Left lung (tissue), 10 donors: ENCODE data around the gene MBOAT2. TPM values are rescaled to one million over a fixed set of nuclear protein-coding genes. Genes with fewer than 3 reads are reported as not detected.

Experiments used
- ATAC-seq: fragments of 200-7000 bp; cut with Tn5 transposase; one replicate; pipeline ENCODE4 v1.9.1; 2020; ENCODE audit warnings: moderate library complexity
- DNase-seq, 4 donors: peaks; one replicate each; pipeline ENCODE4 v3.0.0-alpha.2; 2013 to 2020
- H3K27ac ChIP-seq, 2 donors: fragments of 200-600 bp; sonication (generic) in 1 of 2; one replicate each; pipeline versions ENCODE4 v1.5.0 to v1.8.0; 2020 to 2021
- H3K27me3 ChIP-seq, 2 donors: fragments of 200-600 bp; sonication (generic) in 1 of 2; one replicate each; pipeline versions ENCODE4 v1.5.0 to v1.8.0; 2020 to 2021
- H3K36me3 ChIP-seq, 2 donors: fragments of 200-600 bp; sonication (generic) in 1 of 2; one replicate each; pipeline versions ENCODE4 v1.5.0 to v1.8.0; 2020 to 2021
- H3K4me1 ChIP-seq, 2 donors: fragments of 200-600 bp; one replicate each; pipeline ENCODE4 v1.8.0; 2021
- H3K4me3 ChIP-seq, 2 donors: fragments of 200-600 bp; sonication (generic) in 1 of 2; one replicate each; pipeline versions ENCODE4 v1.5.0 to v1.8.0; 2020 to 2021; ENCODE audit warnings: mild to moderate bottlenecking in 1 of 2
- H3K9me3 ChIP-seq, 2 donors: fragments of 200-600 bp; sonication (generic) in 1 of 2; one replicate each; pipeline versions ENCODE4 v1.5.0 to v1.8.0; 2020 to 2021
- CTCF ChIP-seq, 2 donors: fragments of 200-600 bp; sonication (generic) in 1 of 2; IDR thresholded peaks; one replicate each; pipeline versions ENCODE4 v1.5.0 to v1.8.0; 2021; ENCODE audit warnings: antibody characterized with exemption in 2 of 2
- intact Hi-C, 2 donors: fragments of 100-400 bp; cut with DNase I; formaldehyde crosslinking; loops; one replicate each; pipeline versions ENCODE4 v1.11.2 to v1.14.2; 2022
- polyA plus RNA-seq, 6 donors: library from polyadenylated mRNA; unstranded; fragments of 120-200 nt; gene quantifications; one replicate each; pipeline ENCODE4 v1.2.1, GENCODE V29; 2013; ENCODE audit not compliant: insufficient read length in 6 of 6
- total RNA-seq, 2 donors: library from RNA; stranded (reverse); fragmentation: NEBNext Ultra II Directional; extraction: Animal tissue kit (Norgen Biotek cat#: 25700); gene quantifications; one replicate each; pipeline ENCODE4 v1.2.1, GENCODE V29; 2021
- donor health status: DM: no; HTN: yes; CAD: no.
- donor health status: DM: no; HTN: no; CAD: no.

Gene MBOAT2
- total and polyA plus RNA-seq, 8 donors = 32.7 to 85.5 (median 62.9) TPM

DNA sequence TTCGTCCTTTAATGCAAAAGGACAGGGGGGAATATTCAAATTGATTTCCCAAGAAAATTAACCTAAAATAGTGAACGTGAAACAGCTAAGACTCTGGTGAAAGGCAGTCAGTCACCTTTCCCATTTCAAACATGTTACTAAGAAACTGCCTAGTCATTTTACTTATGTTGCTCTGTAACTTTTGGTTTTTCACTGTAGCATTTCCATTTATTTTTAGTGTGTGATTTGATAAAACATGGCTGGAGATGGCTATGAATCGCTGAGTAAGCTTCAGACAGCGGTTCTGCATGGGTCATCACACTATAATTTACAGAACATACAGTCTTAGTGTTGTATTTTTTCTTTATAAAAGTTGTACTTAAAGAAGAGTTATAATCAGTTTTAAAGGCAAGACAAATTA, 150.1 kb downstream of the MBOAT2 start:
- intact Hi-C loops = no loop called here
- H3K27me3 ChIP-seq = no peaks in the 10 kb centered on the region
- peaks cover 0 to 9% of the 10 kb centered on the region in 2 donors for H3K36me3 ChIP-seq
- H3K4me1 ChIP-seq = no peaks in the 10 kb centered on the region
- no peak for TF ChIP-seq CTCF (IDR thresholded peaks at IDR 0.05)
- ATAC-seq (no peak), DNase-seq (no peak)
- H3K4me3 ChIP-seq = no peak overlapping the region
- H3K27ac ChIP-seq = no peak overlapping the region
- H3K9me3 ChIP-seq = no peaks in the 10 kb centered on the region

DNA sequence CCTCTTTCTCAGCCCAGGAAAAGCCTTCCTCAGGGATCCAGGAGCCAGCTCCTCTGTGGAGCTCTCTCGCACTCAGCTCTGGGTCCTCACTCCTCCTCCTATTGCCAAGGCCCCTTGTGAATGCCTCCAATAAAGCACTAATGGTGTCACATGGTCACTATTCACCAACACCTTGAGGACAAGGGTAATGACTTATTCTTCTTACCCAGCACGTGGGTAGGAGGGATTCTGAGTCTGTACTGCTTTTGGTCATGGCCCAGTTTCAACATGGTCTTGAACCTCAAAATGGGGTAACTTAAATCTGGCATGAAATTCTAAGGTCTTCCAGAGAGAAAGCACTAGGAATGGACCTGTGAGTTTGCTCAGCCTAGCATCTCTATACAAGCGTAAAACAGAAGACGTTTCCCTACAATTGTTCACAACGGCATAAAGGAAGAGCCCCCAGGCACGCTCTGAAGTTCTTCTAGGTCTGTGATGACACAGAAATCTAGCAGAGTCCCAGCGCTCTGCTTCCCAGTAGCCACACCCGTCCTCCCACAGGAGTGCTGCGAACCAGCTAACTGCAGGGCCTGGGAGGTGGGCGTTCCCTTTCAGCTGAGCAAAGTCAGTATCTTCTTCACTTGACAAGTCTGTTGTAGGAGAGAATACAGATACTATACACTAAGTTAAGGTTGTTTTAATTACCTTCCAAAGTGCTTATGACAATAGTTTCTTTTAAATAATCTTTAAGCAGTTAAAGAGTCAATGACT, 151.5 kb downstream of the MBOAT2 start:
- Histone ChIP-seq H3K36me3 (no peaks in the 10 kb centered on the region), H3K4me1 (no peaks in the 10 kb centered on the region), H3K9me3 (no peaks in the 10 kb centered on the region), H3K27me3 (no peaks in the 10 kb centered on the region), H3K27ac (no peak overlapping the region), H3K4me3 (no peak overlapping the region)
- no peak for ATAC-seq
- TF ChIP-seq CTCF (IDR thresholded peaks at IDR 0.05) = no peak
- intact Hi-C loops = no loop called here
- no peak for DNase-seq

- no peaks in the 10 kb centered on the region for H3K36me3 ChIP-seq
- intact Hi-C loops = no loop called here
- no peak for TF ChIP-seq CTCF (IDR thresholded peaks at IDR 0.05)
- H3K9me3 ChIP-seq = no peaks in the 10 kb centered on the region
- no peak overlapping the region for H3K4me3 ChIP-seq
- no peaks in the 10 kb centered on the region for H3K4me1 ChIP-seq
- H3K27me3 ChIP-seq = no peaks in the 10 kb centered on the region
- DNase-seq = no peak
- no peak overlapping the region for H3K27ac ChIP-seq
- no peak for ATAC-seq
Observed at GRCh38 chr2:8850845-8851487, 152.5 kb downstream of the MBOAT2 start.

GRCh38 chr2:8849327-8849726, 154.2 kb downstream of the MBOAT2 start:
- TF ChIP-seq CTCF (IDR thresholded peaks at IDR 0.05) = no peak
- Histone ChIP-seq H3K4me3 (no peak overlapping the region), H3K4me1 (no peaks in the 10 kb centered on the region), H3K36me3 (no peaks in the 10 kb centered on the region), H3K27me3 (no peaks in the 10 kb centered on the region), H3K9me3 (no peaks in the 10 kb centered on the region), H3K27ac (no peak overlapping the region)
- ATAC-seq = peak; percentile 45
- DNase-seq = no peak
- intact Hi-C loops = no loop called here

- no peak for TF ChIP-seq CTCF (IDR thresholded peaks at IDR 0.05)
- no peak for DNase-seq
Observed at GRCh38 chr2:8848328-8849100, 155.0 kb downstream of the MBOAT2 start.

More at GRCh38 chr2:8848328-8849100, 155.0 kb downstream of the MBOAT2 start:
- H3K4me1 ChIP-seq = no peaks in the 10 kb centered on the region
- H3K27ac ChIP-seq = no peak overlapping the region
- no peaks in the 10 kb centered on the region for H3K9me3 ChIP-seq
- no peak overlapping the region for H3K4me3 ChIP-seq
- H3K36me3 ChIP-seq = no peaks in the 10 kb centered on the region
- intact Hi-C loops = no loop called here
- ATAC-seq = no peak
- no peaks in the 10 kb centered on the region for H3K27me3 ChIP-seq
